Activated gamma-delta T cell (primary cell): ENCODE data around the gene FREM3.
"Not testable (repeated sequence)": the region's sequence is repeated elsewhere in the genome, so short reads cannot be mapped to it uniquely, and the experiment has no call there.

ENCODE experiments used
- DNase-seq: peaks from one replicate; lab custom pipeline; 2025; lab: John Stamatoyannopoulos, UW
- total RNA-seq, 2 donors: gene quantifications; one replicate each; lab custom pipeline; 2026; lab: John Stamatoyannopoulos, UW

FREM3 gene
- total RNA-seq = 0.10 to 0.22 reads per million in 2 donors

DNA sequence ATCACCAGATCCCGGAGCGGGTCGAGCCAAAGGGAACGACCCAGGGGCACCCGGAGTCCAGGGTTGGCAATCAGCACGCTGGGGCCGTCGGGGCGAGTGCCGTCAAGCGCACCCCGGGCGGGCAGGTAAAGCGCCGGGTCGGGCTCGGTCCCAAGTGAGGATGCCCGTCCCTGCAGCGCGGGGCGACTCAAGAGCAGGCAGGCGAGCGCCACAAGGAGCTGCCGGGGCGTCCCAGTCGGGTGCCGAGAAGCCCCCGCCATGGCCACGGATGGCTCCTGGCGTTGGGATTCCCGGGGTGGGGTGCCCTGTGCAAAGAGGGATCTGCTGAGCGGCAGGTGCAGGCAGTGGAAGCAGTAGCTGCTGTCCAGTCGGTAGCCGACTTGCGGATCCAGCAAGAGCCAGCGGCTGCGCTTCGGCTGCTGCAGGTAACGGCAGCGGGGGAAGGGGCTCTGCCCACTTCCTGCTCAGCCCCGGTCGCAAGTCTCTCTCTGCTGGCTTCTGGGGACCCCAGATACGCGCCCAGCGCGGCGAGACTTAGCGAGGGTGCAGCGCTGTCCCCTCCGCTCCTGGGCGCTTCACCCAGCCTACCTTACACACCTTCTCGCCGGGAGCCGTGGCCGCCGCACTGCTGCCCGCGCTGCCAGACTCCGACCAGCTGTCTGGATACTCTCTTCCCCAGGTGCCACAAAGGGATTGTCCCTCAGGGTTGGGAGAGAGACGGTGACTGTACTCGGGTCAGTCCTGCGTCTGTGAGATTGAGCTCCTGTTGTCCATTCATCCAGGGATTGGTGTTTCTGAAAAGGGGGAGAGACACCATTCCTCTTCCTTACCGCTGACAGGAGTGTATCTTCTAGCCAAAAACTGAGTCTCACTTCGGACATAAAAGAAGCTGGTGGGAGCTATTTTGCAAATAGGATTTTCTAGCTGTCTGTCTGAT, at the start of gene FREM3:
Gene FREM3 (minus strand): TSS at position 260 of the 937 bp plus-strand sequence. CDS start 0 bp downstream, at position 260.
- no peak for DNase-seq

DNA sequence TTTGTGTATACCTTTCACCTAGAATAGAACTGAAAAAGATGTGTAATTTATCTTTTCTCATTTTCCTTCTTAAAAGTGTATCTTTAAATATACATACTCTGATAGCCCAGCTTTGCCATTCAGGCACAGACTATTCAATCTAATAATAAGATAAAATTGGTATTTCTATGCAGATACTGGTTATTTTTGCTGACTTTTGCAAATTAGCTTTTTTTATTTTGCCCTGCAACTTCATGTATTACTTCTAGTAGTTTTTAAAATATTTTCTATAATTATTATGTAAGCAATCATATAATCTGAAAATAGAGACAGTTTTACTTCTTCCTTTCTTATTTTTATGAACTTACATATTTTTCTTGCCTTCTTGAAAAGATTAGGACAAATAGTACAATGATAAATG, 45.4 kb upstream of the FREM3 start:
- no peak for DNase-seq

DNA sequence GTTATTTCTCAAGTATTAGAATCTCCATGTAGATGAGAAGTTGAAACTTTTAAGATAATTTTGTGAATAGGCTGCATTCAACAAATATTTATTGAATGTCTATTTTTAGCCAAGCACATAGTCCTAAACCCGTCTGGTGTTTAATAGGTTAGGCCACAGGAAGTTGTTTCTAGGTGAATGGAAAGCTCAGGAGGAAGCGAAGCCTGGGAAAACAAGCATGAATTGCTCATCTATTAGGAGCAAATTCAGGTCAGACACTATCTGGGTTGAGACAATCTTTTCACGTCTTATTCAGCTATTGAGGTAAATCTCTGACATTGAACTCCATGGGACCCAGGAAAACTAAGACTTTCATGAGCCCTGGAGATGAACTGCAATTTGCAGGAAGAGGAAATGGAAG, 43.1 kb upstream of the FREM3 start:
- no peak for DNase-seq

DNA sequence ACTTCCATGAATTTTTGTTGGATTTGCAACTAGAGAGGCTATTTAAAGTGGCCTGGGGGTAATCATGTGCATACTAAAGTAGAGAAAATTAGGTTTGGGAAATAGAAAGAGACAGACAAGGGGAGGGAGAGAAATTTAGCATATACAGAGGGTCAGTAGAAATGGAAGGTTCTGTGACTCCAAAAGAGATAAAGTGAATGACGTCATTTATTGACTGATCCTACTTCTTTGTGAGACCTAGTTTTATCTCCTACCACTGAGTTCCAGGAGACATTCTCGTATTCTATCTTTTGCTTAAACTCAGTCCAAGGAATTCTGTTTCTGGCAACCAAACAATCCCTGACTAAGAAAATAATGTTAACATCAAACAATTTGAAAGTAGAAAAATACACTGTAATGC, 42.4 kb upstream of the FREM3 start:
- no peak for DNase-seq

GRCh38 chr4:143736861-143737260, 36.4 kb upstream of the FREM3 start:
- no peak for DNase-seq

- not testable (repeated sequence) for DNase-seq
These were observed 35.6 kb upstream of the FREM3 start for GRCh38 chr4:143736061-143736460.

DNA sequence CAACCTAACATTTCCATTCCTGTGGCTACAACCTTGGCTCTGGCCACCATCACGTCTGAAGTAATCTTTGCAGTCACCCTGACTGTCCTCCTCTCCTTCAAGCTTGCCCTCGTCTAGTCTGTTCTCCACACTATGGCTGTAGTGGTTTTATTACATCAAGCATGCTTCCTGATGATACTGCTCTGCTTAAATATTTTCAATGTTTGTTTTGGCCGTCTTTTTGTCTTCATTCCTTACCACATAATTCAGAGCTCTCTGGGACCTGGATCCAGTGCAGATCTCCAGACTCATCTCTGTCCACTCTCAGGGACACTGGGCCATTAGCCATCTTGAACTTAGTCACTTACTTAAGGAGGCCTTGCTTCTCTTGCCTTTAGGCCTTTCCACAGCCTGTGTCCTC, 27.7 kb upstream of the FREM3 start:
- no peak for DNase-seq

- no peak for DNase-seq
These were observed 26.2 kb upstream of the FREM3 start for GRCh38 chr4:143726714-143727113.

GRCh38 chr4:143721317-143721716, 20.8 kb upstream of the FREM3 start:
- DNase-seq = no peak

- DNase-seq = not testable (repeated sequence)
These were observed 18.3 kb upstream of the FREM3 start for GRCh38 chr4:143718748-143719147.

- no peak for DNase-seq
These were observed 13.6 kb upstream of the FREM3 start for GRCh38 chr4:143713955-143714625.

DNA sequence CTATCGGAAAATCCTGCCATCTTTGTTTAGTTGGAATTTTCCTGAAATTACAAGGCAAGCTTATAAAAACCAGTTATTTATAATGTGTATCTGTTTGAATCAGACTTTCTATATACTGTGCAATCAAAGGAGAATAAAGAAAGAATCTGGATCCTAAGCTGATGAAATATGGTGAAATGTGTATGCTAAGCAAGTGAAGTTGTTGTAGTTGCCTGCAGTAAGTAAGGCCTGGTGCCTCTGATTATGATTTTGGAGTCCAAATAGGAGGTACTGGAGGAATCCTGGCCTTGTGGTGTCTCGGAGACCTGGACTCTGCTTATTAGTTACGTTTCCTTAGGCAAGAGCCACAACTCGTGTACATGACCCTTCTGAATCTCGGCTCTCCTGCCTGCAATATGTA, 13.1 kb upstream of the FREM3 start:
- DNase-seq = no peak

GRCh38 chr4:143712155-143712550, 11.7 kb upstream of the FREM3 start:
- DNase-seq = no peak

DNA sequence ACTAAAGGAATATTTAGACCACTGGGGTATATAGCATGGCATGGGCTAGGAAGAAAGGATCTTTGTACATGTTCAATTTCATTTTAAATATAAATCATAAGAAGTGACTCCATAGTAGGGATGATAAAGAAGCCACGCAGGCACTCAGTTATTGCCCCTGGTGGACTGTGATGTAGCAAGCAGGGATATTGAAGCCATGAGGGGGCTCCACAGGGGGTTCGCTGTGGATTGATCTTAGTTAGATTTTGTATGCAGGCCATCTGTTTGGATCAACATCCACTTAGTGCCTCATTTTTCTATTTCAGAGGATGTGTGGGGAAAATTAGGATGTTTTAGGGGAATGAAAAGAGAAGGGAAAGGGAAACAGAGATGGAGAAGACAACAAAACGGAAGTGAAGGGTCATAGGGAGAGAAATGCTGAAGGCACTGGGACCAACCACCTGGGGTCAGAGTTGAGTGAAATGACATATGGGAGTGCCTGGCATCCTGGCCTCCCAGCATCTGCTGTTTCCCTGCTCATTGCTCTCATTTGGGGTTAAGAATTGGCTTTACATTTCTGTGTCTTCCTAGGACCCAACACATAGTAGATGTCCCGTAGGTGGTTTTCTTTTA, 11.2 kb upstream of the FREM3 start:
- DNase-seq = no peak

GRCh38 chr4:143701365-143701764, 890 bp upstream of the FREM3 start:
- no peak for DNase-seq

GRCh38 chr4:143700046-143700415, 444 bp downstream of the FREM3 start:
- DNase-seq = no peak

DNA sequence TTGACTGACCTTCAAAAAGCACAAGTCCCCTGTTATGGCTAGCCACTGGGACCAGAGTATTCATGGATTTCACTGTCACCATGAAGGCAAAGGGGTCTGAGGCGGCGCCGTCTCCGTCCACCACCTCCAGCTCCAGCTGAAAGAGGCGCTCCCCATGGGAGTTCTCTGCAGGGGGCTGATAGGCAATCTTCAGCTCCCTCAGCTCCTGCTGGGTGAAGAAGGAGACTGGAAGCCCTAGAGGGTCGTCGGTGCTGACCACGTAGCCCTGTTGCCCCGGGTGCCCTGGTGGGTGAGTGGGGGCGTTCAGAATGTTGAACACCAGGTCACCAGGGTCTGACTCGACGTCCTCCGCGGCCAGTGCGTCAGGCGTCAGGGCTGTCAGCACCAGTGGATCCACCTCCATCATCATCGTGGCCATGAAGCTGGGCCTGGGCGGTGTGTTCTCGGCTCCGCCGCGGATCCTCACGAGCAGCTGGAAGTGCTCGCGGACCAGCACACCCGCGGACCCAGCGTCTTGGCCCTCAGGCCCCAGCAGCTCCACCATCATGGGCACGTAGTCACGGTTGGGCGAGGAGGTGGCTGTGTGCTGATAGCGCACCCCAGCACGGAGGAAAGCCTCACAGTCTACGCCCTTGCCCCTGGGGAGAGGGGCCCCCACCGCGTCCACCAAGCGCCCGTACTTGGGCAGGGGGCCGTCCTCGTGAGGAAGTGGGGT, 987 bp downstream of the FREM3 start:
- DNase-seq = no peak

DNA sequence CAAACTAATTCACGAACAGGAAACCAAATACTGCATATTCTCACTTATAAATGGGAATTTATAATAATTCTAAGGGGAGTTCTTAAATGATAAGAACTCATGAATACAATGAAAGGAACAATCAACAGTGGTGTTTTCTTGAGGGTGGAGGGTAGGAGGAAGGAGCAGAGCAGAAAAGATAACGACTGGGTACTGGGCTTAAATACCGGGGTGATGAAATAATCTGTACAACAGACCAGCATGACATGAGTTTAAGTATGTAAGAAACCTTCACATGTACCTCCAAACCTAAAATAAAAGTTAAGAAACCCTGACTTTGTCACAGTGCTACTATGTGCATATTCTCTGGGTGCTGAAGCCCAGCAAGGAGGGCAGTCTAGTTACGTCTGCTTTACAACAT, 6.6 kb downstream of the FREM3 start:
- DNase-seq = no peak

DNA sequence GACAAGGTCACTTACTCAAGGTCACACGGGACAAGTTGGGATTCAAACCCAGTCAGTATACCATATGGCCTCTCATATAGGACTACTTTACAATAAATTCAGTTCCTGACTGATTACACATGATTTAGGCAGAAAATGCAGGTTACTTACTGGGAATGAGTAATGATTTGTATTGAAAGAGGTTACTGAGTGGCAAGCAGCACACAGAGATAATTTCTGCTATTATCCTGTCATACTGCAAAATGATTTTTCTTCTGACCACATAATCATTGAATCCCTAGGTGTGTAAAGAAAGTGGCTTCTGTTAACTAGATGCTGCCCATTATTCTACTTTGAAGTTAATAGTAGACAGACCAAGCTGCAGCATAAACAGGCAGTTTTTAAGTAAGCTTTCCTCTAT, 8.2 kb downstream of the FREM3 start:
- DNase-seq = no peak

- DNase-seq = no peak
These were observed 21.0 kb downstream of the FREM3 start for GRCh38 chr4:143679434-143679833.

DNA sequence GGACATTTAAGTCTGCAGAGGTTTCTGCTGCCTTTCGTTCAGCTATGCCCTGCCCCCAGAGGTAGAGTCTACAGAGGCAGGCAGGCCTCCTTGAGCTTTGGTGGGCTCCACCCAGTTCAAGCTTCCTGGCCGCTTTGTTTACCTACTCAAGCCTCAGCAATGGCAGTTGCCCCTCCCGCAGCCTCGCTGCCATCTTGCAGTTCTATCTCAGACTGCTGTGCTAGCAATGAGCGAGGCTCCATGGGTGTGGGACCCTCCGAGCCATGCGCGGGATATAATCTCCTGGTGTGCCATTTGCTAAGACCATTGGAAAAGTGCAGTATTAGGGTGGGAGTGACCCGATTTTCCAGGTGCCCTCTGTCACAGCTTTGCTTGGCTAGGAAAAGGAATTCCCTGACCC, 26.8 kb downstream of the FREM3 start:
- not testable (repeated sequence) for DNase-seq

GRCh38 chr4:143668930-143669552, 31.4 kb downstream of the FREM3 start:
- DNase-seq = no peak
